GM12878 (cell line): ENCODE results near the gene ULK4.

ENCODE experiments used
- CHD4 ChIP-seq: fragments of 200-600 bp; sonication (generic); IDR thresholded peaks from 2 replicates; pipeline ENCODE4 v1.6.1; 2016; ENCODE audit warnings: mild to moderate bottlenecking
- POLR2AphosphoS2 ChIP-seq: IDR thresholded peaks from 2 replicates; pipeline ENCODE4 v1.6.1; 2011; ENCODE audit warnings: low read depth, mild to moderate bottlenecking, low read length, improper control_type of control experiment, moderate library complexity
- REST ChIP-seq: IDR thresholded peaks from 2 replicates; pipeline ENCODE4 v1.6.1; 2012; ENCODE audit warnings: mild to moderate bottlenecking, low read depth, low read length
- TARDBP ChIP-seq: IDR thresholded peaks from 2 replicates; pipeline ENCODE4 v1.6.1; 2016; ENCODE audit warnings: borderline replicate concordance

DNA sequence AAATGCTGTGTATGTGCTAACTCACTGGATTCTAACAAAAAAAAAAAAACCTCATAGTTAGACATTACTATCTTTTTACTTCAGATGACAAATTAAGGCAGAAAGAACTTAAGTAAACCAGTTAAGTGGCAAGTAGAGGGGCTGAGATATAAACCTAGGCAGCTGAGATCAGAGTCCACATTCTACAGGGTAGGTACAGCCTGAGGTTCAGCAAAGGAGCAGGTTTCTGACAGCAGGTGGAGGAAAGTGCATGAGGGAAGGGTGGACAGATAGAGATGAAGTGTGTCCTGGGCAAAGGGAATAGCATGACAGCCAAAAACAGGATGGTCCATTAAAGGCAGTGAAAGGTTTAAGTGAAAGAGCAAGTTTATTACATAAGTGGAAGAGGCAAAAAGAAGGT, 329.2 kb downstream of the ULK4 start:
- TF ChIP-seq POLR2AphosphoS2 (no peak), REST (no peak), TARDBP (no peak), CHD4 (no peak)
